ENCODE results near the gene RPL32. TPM values are rescaled to one million over a fixed set of nuclear protein-coding genes. Genes with fewer than 3 reads are reported as not detected.
"Not testable (repeated sequence)": the region's sequence is repeated elsewhere in the genome, so short reads cannot be mapped to it uniquely, and the experiment has no call there.

The RPL32 gene
- total RNA-seq, 4 donors from 2014 or later, result 373 to 937 (median 550) TPM

DNA sequence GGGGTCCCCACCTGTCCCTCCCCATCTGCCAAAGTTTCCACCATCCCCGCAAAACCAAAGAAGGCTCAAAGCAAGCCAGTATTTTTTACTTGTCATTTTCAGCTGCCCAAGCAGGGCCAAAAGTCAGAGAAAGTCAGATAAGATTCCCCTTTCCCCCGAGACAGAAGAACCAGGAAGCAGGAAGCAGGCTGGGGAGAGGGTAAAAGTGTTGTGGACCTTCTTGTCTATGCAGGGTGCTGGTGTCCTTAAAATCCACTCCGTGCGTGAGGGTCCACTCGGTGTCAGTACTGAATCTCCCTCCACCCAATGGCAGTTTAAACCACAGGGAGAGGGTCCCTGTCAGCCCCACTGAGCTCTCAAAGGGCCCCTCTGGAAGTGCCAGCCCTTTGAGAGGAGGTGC, 20.2 kb upstream of the RPL32 start:
- Histone ChIP-seq H3K4me1 (no peaks in the 10 kb centered on the region), H3K36me3 (no peaks in the 10 kb centered on the region), H3K27me3 (no peaks in the 10 kb centered on the region), H3K27ac (no peak overlapping the region), H3K4me3 (no peak overlapping the region), H3K9me3 (no peaks in the 10 kb centered on the region)
- no peak for TF ChIP-seq POLR2A (IDR thresholded peaks at IDR 0.05)
- TF ChIP-seq, protein P1, sequence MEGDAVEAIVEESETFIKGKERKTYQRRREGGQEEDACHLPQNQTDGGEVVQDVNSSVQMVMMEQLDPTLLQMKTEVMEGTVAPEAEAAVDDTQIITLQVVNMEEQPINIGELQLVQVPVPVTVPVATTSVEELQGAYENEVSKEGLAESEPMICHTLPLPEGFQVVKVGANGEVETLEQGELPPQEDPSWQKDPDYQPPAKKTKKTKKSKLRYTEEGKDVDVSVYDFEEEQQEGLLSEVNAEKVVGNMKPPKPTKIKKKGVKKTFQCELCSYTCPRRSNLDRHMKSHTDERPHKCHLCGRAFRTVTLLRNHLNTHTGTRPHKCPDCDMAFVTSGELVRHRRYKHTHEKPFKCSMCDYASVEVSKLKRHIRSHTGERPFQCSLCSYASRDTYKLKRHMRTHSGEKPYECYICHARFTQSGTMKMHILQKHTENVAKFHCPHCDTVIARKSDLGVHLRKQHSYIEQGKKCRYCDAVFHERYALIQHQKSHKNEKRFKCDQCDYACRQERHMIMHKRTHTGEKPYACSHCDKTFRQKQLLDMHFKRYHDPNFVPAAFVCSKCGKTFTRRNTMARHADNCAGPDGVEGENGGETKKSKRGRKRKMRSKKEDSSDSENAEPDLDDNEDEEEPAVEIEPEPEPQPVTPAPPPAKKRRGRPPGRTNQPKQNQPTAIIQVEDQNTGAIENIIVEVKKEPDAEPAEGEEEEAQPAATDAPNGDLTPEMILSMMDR (IDR thresholded peaks at IDR 0.05), result no peak
- no peak for TF ChIP-seq EP300 (IDR thresholded peaks at IDR 0.05; ENCODE audit: low read depth)
- no peak for TF ChIP-seq POLR2AphosphoS5 (IDR thresholded peaks at IDR 0.05)
- intact Hi-C loops (cut with DNase I; ENCODE audit: low total_unique reads), result loop anchor here (10.0 kb wide), 1 partner anchor 123 kb away; no protein-coding TSS in a partner anchor
- in situ Hi-C loops (cut with MboI; ENCODE audit: low pct_ligation_motif_present in 1 of 4, low pct_unique_long_range_greater_than_20kb in 1 of 4, low sequenced_read_pairs in 3 of 4), result no loop called here
- DNase-seq, result no peak
- 89% methylated on average over 5 of the region's 5 CpGs; no CpG with 5 or more reads in 1 of the 2 donors for WGBS, 2 donors (ENCODE audit: low coverage in 1 of 2)

DNA sequence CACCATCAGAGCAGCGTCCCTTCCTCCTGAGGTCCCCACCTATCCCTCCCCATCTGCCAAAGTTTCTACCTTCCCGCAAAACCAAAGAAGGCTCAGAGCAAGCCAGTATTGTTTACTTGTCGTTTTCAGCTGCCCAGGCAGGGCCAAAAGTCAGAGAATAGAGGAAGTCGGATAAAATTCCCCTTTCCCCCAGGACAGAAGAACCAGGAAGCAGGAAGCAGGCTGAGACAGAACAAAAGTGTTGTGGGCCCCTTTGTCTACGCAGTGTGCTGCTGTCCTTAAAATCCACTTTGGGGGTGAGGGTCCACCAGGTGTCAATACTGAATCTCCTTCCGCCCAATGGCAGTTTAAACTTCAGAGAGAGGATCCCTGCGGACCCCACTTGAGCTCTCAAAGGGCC, 18.5 kb upstream of the RPL32 start:
- H3K27ac ChIP-seq, result no peak overlapping the region
- in situ Hi-C loops (cut with MboI; ENCODE audit: low pct_ligation_motif_present in 1 of 4, low pct_unique_long_range_greater_than_20kb in 1 of 4, low sequenced_read_pairs in 3 of 4), result no loop called here

DNA sequence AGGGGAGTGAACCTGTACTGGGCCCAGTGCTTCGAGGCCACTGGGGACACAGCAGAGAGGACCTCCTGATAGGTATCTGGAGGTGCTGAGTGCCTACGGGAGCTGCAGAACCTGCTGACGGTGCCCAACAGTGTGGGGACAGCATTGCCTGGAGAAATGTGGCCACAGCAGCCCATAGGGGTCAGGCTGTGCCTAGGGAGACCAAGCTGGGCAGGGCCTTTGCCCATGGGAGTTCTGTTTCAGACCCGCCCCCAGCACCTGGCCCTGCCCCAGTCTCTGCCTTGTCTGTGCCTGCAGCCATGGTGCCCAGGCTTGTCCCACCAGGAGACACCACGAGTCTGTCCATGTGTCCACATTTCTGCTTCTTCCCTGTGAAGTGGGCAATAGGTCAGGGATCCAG, 15.3 kb upstream of the RPL32 start:
- no peaks in the 10 kb centered on the region for H3K4me1 ChIP-seq
- no peak overlapping the region for H3K4me3 ChIP-seq
- 90% methylated on average over 5 of the region's 5 CpGs; no CpG with 5 or more reads in 1 of the 2 donors for WGBS, 2 donors (ENCODE audit: low coverage in 1 of 2)
- TF ChIP-seq POLR2A (IDR thresholded peaks at IDR 0.05) (no peak), POLR2AphosphoS5 (IDR thresholded peaks at IDR 0.05) (no peak), EP300 (IDR thresholded peaks at IDR 0.05; ENCODE audit: low read depth) (no peak)
- TF ChIP-seq, protein P1 (IDR thresholded peaks at IDR 0.05), result no peak
- H3K9me3 ChIP-seq, result no peaks in the 10 kb centered on the region
- in situ Hi-C loops (cut with MboI; ENCODE audit: low pct_ligation_motif_present in 1 of 4, low pct_unique_long_range_greater_than_20kb in 1 of 4, low sequenced_read_pairs in 3 of 4), result no loop called here
- no peak overlapping the region for H3K27ac ChIP-seq
- H3K36me3 ChIP-seq, result no peaks in the 10 kb centered on the region
- DNase-seq, result no peak
- H3K27me3 ChIP-seq, result no peaks in the 10 kb centered on the region
- intact Hi-C loops (cut with DNase I; ENCODE audit: low total_unique reads), result no loop called here

More for the DNA sequence above, 18.5 kb upstream of the RPL32 start:
- Histone ChIP-seq H3K36me3 (no peaks in the 10 kb centered on the region), H3K4me1 (no peaks in the 10 kb centered on the region), H3K27me3 (no peaks in the 10 kb centered on the region), H3K9me3 (no peaks in the 10 kb centered on the region), H3K4me3 (no peak overlapping the region)
- no peak for DNase-seq
- TF ChIP-seq, protein P1 (IDR thresholded peaks at IDR 0.05), result no peak
- no peak for TF ChIP-seq EP300 (IDR thresholded peaks at IDR 0.05; ENCODE audit: low read depth)
- no peak for TF ChIP-seq POLR2A (IDR thresholded peaks at IDR 0.05)
- no peak for TF ChIP-seq POLR2AphosphoS5 (IDR thresholded peaks at IDR 0.05)
- intact Hi-C loops (cut with DNase I; ENCODE audit: low total_unique reads), result loop anchor here (10.0 kb wide), 1 partner anchor 125 kb away; no protein-coding TSS in a partner anchor
- 54 to 66% methylated on average over 5 to 7 of the region's 7 CpGs for WGBS, 2 donors (ENCODE audit: low coverage in 1 of 2)

GRCh38 chr3:12854565-12854964, 13.2 kb upstream of the RPL32 start:
- intact Hi-C loops (cut with DNase I; ENCODE audit: low total_unique reads), result no loop called here
- in situ Hi-C loops (cut with MboI; ENCODE audit: low pct_ligation_motif_present in 1 of 4, low pct_unique_long_range_greater_than_20kb in 1 of 4, low sequenced_read_pairs in 3 of 4), result no loop called here
- no peak for TF ChIP-seq POLR2A (IDR thresholded peaks at IDR 0.05)
- TF ChIP-seq, protein P1 (IDR thresholded peaks at IDR 0.05), result no peak
- TF ChIP-seq EP300 (IDR thresholded peaks at IDR 0.05; ENCODE audit: low read depth), result no peak
- TF ChIP-seq POLR2AphosphoS5 (IDR thresholded peaks at IDR 0.05), result no peak

DNA sequence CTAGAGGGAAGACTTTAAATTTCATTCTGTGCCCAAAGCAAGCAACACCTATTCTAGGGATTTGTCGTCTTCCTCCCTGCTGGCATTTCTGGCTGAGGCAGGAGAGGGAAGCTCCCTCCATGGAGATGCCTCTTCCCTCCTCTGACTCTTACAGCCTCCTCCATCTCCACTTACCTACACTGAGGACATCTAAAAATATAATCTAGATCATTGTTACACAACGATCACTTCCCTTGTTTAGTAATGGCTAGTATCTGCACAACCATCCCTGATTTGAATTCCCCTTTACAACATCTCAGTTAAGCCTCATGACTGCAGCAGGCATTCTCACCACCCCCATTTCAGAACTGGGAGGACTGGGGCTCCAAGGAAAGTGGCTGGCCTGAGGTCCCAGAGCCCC, 12.5 kb upstream of the RPL32 start:
- DNase-seq; H3K4me1 ChIP-seq; H3K27ac ChIP-seq; intact Hi-C loops (cut with DNase I; ENCODE audit: low total_unique reads); H3K4me3 ChIP-seq; H3K27me3 ChIP-seq; H3K9me3 ChIP-seq; H3K36me3 ChIP-seq; in situ Hi-C loops (cut with MboI; ENCODE audit: low pct_ligation_motif_present in 1 of 4, low pct_unique_long_range_greater_than_20kb in 1 of 4, low sequenced_read_pairs in 3 of 4): not testable (repeated sequence)
- 63 to 79% methylated on average over 2 of the region's 2 CpGs for WGBS, 2 donors (ENCODE audit: low coverage in 1 of 2)

More at GRCh38 chr3:12854565-12854964, 13.2 kb upstream of the RPL32 start:
- no peaks in the 10 kb centered on the region for H3K9me3 ChIP-seq
- no peak for DNase-seq
- WGBS, 2 donors (ENCODE audit: low coverage in 1 of 2), result 78% methylated on average over 4 of the region's 4 CpGs; no CpG with 5 or more reads in 1 of the 2 donors
- H3K4me3 ChIP-seq, result no peak overlapping the region
- H3K27me3 ChIP-seq, result no peaks in the 10 kb centered on the region
- no peaks in the 10 kb centered on the region for H3K36me3 ChIP-seq
- no peaks in the 10 kb centered on the region for H3K4me1 ChIP-seq
- no peak overlapping the region for H3K27ac ChIP-seq
